Retina (tissue), 1 donor: ENCODE results near the gene ZFYVE26.
A peak's percentile ranks its signal among the peaks of the same experiment; 100 is the strongest.
"Not testable (repeated sequence)": the region's sequence is repeated elsewhere in the genome, so short reads cannot be mapped to it uniquely, and the experiment has no call there.

ENCODE experiments used
- DNase-seq: peaks from one replicate; pipeline ENCODE4 v3.0.0-alpha.2; 2016

ZFYVE26 gene

GRCh38 chr14:67705211-67705610 lies 111.2 kb downstream of the ZFYVE26 start:
- no peak for DNase-seq

GRCh38 chr14:67704484-67705089 lies 111.8 kb downstream of the ZFYVE26 start:
- DNase-seq, result peak; percentile 61

GRCh38 chr14:67703997-67704396 lies 112.4 kb downstream of the ZFYVE26 start:
- no peak for DNase-seq

GRCh38 chr14:67701492-67701891 lies 114.9 kb downstream of the ZFYVE26 start, which contains the start of gene RDH12:
Gene RDH12, plus strand, starts transcription at chr14:67701886. Its CDS starts 20,757 bp downstream, at chr14:67722643.
- not testable (repeated sequence) for DNase-seq

GRCh38 chr14:67698179-67698578 lies 118.2 kb downstream of the ZFYVE26 start:
- no peak for DNase-seq

GRCh38 chr14:67697006-67697405 lies 119.4 kb downstream of the ZFYVE26 start:
- DNase-seq, result no peak
